SJCRH30 (cell line): Measurements from ENCODE around the gene STAB1. TPM values are rescaled to one million over a fixed set of nuclear protein-coding genes. Genes with fewer than 3 reads are reported as not detected.

ENCODE experiments used
- DNase-seq, 2 experiments: peaks; one replicate each; pipeline ENCODE4 v3.0.0-alpha.2; 2015 to 2020
- H3K27ac ChIP-seq: fragments of 250-450 bp; sonication (Bioruptor Pico); 2 replicates; pipeline ENCODE4 v1.5.1; 2020; ENCODE audit warnings: mild to moderate bottlenecking, moderate library complexity
- H3K27me3 ChIP-seq: fragments of 250-450 bp; sonication (Bioruptor Pico); 2 replicates; pipeline ENCODE4 v1.5.1; 2020; ENCODE audit warnings: mild to moderate bottlenecking, moderate library complexity
- H3K36me3 ChIP-seq: fragments of 250-450 bp; sonication (Bioruptor Pico); 2 replicates; pipeline ENCODE4 v1.5.1; 2020; ENCODE audit warnings: mild to moderate bottlenecking, moderate library complexity
- H3K4me1 ChIP-seq: fragments of 250-450 bp; sonication (Bioruptor Pico); 2 replicates; pipeline ENCODE4 v1.5.1; 2020; ENCODE audit warnings: mild to moderate bottlenecking, moderate library complexity
- H3K4me3 ChIP-seq: fragments of 250-450 bp; sonication (Bioruptor Pico); 2 replicates; pipeline ENCODE4 v1.5.1; 2020; ENCODE audit warnings: mild to moderate bottlenecking, moderate library complexity
- H3K9me3 ChIP-seq: fragments of 250-450 bp; sonication (Bioruptor Pico); replicated peaks from 2 replicates; pipeline ENCODE4 v1.5.1; 2020; ENCODE audit warnings: mild to moderate bottlenecking, moderate library complexity
- total RNA-seq: library from RNA; depleted of rRNA; stranded (reverse); fragments of >200 nt; shearing (Covaris generic); gene quantifications from 2 replicates; pipeline ENCODE4 v1.2.3, GENCODE V29; 2014

STAB1 gene
- total RNA-seq, 1 experiment from 2014 or later = not detected

DNA sequence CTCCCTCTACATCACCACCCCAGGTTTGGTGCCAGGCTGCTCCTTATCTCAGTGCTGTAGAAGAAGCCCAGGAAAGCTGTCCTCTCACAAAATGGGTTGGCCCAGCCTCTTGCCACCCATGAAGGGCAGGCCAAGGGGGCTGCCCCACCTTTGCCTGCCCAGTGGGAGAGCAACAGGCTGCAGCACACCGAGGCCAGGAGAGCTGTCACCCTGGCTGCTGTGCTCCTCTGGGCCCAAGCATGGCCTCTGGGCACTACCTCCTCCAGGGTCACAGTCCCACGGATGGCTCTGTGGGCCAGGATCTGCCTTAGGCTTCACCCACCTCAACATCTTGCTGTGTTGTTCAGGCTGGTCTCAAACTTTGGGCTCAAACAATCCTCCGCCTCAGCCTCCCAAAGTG is 6.4 kb upstream of the STAB1 start:
- DNase-seq = no peak
- Histone ChIP-seq H3K36me3 (peaks cover 27% of the 10 kb centered on the region), H3K4me1 (no peaks in the 10 kb centered on the region; the same call in 1 of the 2 replicates), H3K9me3 (no peaks in the 10 kb centered on the region), H3K4me3 (no peak overlapping the region), H3K27me3 (no peaks in the 10 kb centered on the region), H3K27ac (no peak overlapping the region)

DNA sequence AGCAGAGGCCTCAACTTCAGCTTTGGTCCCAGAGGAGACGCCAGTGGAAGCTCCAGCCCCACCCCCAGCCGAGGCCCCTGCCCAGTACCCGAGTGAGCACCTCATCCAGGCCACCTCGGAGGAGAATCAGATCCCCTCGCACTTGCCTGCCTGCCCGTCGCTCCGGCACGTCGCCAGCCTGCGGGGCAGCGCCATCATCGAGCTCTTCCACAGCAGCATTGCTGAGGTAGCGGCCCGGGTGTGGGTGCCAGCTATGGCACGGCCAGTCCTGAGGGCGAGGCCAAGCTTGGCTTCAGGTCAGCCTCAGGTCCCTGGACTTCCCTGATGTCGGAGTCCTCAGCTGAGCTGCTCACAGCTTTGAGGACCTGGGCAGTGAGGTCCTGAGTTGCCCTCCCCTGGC is 5.7 kb upstream of the STAB1 start:
- Histone ChIP-seq H3K9me3 (no peaks in the 10 kb centered on the region), H3K27me3 (no peaks in the 10 kb centered on the region), H3K4me3 (no peak overlapping the region), H3K36me3 (peaks cover 27% of the 10 kb centered on the region), H3K4me1 (no peaks in the 10 kb centered on the region), H3K27ac (no peak overlapping the region)
- DNase-seq = no peak

DNA sequence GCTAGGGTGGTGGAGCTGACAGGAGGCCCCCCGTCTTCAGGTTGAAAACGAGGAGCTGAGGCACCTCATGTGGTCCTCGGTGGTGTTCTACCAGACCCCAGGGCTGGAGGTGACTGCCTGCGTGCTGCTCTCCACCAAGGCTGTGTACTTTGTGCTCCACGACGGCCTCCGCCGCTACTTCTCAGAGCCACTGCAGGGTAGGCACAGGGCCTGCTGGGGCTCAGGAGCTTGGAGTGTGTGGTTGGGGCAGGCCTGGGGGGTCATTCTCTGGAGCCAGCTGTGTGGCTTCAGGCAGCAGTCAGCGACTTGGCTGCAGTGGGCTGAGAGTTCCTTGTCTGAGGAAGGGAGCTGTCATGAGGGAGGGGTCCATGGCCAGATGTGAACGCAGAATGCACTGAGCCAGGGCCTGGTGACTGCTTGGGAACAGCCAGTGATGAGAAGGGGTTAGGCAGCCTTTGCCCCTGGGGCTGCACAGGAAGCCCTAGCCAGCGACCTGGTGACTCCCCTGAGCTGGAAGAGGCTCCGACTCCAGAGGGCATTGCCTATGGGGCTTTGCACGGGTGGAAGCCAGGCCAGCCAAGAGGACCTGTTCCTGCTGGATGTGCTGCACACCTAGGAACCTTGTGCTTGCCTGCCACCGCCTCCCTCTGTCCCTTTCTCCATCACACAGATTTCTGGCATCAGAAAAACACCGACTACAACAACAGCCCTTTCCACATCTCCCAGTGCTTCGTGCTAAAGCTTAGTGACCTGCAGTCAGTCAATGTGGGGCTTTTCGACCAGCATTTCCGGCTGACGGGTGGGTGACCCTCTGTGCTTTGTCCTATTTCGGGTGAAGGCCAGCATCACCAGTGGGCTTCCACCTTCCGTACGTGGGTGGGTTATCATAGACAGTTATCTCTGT is 4.9 kb upstream of the STAB1 start:
- no peaks in the 10 kb centered on the region for H3K4me1 ChIP-seq
- H3K27ac ChIP-seq = no peak overlapping the region
- no peak for DNase-seq
- peaks cover 27% of the 10 kb centered on the region for H3K36me3 ChIP-seq
- no peaks in the 10 kb centered on the region for H3K9me3 ChIP-seq
- H3K4me3 ChIP-seq = no peak overlapping the region
- no peaks in the 10 kb centered on the region for H3K27me3 ChIP-seq

DNA sequence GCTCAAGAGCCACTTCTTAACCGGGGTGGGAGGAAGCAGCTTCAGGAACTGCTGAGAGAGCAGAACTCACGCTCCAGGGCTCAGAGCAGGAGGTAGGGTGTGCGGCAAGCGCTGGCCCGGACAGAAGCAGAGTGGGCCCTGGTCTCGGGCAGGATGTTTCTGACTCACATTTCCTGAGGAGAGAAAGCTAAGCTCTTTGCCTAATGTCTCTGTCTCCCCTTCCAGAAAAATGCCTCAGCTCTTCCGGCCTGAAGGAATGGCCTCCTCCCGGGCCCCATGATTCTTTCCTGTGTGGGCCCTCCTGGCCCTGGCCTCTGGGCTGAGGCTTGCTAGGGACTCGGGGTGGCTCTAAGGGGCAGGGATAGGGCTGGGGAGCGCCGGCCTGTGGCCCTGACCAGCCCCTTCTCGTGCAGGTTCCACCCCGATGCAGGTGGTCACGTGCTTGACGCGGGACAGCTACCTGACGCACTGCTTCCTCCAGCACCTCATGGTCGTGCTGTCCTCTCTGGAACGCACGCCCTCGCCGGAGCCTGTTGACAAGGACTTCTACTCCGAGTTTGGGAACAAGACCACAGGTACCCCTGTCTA is 4.1 kb upstream of the STAB1 start:
- no peak overlapping the region for H3K27ac ChIP-seq
- H3K36me3 ChIP-seq = peaks cover 22% of the 10 kb centered on the region
- DNase-seq = no peak
- no peaks in the 10 kb centered on the region for H3K27me3 ChIP-seq
- H3K9me3 ChIP-seq = no peaks in the 10 kb centered on the region
- H3K4me1 ChIP-seq = no peaks in the 10 kb centered on the region
- no peak overlapping the region for H3K4me3 ChIP-seq

DNA sequence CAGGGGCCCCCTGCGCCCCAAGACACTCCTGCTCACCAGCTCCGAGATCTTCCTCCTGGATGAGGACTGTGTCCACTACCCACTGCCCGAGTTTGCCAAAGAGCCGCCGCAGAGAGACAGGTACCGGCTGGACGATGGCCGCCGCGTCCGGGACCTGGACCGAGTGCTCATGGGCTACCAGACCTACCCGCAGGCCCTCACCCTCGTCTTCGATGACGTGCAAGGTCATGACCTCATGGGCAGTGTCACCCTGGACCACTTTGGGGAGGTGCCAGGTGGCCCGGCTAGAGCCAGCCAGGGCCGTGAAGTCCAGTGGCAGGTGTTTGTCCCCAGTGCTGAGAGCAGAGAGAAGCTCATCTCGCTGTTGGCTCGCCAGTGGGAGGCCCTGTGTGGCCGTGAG is 3.1 kb upstream of the STAB1 start:
- H3K36me3 ChIP-seq = peaks cover 20% of the 10 kb centered on the region
- no peak overlapping the region for H3K27ac ChIP-seq
- H3K4me1 ChIP-seq = no peaks in the 10 kb centered on the region

DNA sequence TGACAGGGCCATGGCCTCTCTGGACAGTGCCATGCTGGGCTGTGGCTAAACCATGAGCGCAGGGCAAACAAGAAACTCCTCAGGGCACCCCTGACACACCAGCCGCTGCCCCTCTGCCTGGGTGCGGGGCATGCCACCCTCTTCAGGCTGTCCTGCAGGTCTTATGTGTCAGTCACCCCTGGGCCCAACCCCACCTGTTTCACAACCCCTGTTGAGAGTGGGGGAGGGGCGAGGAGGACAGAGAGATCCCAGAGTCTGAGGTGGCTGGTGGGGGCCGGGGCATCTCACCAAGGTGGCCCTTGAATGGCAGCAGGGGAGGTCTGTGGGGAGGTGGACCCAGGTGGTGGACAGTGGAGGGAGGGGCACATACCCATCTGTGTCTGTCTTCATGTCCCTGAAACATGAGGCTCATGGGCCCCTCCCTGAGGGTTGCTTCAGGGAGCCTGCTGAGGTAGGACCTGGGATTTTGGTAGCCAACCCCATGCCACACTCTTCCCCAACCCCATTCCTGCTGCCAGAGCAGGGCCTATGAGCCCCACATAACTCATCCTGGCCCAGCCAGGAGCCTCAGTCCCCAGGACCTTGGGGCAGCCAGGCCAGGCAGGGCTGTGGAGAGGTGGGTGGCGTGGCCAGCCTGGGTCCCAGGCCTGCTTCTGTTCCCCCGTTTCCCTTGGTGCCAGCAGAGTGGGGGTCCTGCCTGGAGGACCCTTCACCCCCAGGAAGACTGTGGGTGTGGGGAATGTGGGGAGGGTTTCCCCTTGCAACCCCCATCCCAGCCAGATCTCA is 1.7 kb upstream of the STAB1 start:
- Histone ChIP-seq H3K27me3 (no peaks in the 10 kb centered on the region), H3K27ac (no peak overlapping the region), H3K9me3 (no peaks in the 10 kb centered on the region), H3K36me3 (peaks cover 18% of the 10 kb centered on the region), H3K4me1 (no peaks in the 10 kb centered on the region), H3K4me3 (no peak overlapping the region)
- DNase-seq = no peak

More for the DNA sequence above, 3.1 kb upstream of the STAB1 start:
- H3K9me3 ChIP-seq = no peaks in the 10 kb centered on the region
- H3K27me3 ChIP-seq = no peaks in the 10 kb centered on the region
- H3K4me3 ChIP-seq = no peak overlapping the region
- DNase-seq = no peak

DNA sequence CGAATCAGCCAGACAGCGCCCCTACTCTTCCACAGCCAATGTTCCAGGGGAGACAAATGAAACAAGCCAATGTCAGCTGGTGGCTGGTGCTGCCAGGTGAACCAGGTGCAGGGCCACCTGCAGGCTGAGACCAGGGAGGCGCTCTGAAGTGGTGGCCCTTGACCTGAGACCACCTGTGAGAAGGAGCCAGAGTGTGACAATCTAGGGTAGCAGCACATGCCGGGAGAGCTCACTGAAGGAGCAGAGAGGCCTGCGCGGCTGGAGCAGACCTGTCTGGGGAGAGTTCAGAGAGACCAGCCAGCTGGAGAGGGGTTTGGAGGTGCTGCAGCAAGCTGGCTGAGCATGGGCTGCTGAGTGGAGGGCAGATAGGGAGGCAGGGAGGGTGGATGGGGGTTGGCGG is 693 bp upstream of the STAB1 start:
- Histone ChIP-seq H3K4me3 (no peak overlapping the region), H3K27ac (no peak overlapping the region), H3K4me1 (no peaks in the 10 kb centered on the region), H3K36me3 (peaks cover 13% of the 10 kb centered on the region), H3K27me3 (no peaks in the 10 kb centered on the region), H3K9me3 (no peaks in the 10 kb centered on the region)
- no peak for DNase-seq

DNA sequence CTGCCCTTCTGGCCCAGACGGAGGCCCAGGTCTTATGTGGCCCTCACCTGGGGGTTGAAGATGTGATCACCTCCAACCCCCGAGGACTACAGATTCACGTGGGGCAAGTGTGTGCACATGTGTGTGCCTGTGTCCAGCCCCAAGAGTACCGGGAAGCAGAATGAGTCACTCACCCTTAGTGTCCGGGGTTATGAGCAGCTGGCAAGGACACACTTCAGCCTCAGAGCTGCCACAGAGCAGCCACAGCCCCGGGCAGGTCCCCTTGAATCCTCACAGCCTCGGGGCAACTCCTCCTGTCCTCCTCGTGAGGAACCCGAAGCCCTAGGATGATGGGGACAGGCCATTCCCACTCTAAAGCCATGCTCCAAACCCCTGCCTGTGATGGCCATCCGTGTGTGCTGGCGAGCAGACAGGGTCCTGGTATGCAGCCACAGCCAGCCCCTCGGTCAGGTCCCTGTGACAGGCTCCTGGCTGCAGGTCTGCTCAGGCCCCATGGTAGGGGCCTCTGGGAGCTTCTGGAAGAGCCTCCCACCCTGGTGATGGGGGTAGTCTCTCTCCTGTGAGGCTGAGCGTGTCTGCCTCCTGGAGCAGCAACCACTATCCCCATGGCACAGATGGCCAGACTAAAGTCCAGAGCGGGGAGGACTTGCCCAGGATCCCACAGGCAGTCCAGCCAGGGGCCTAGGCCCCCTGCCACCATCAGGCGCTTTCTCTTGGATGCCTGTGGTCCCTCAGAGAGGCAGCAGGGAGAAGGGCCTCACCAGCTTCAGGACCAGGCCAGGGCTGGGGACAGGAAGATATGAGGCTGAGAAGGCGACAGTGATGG is 852 bp downstream of the STAB1 start:
- H3K4me3 ChIP-seq = no peak overlapping the region
- DNase-seq = peak; percentile 44 to 57
- peaks cover 8% of the 10 kb centered on the region; the same call in 1 of the 2 replicates for H3K36me3 ChIP-seq
- no peak overlapping the region for H3K27ac ChIP-seq
- H3K27me3 ChIP-seq = no peaks in the 10 kb centered on the region
- H3K4me1 ChIP-seq = no peaks in the 10 kb centered on the region
- no peaks in the 10 kb centered on the region for H3K9me3 ChIP-seq

DNA sequence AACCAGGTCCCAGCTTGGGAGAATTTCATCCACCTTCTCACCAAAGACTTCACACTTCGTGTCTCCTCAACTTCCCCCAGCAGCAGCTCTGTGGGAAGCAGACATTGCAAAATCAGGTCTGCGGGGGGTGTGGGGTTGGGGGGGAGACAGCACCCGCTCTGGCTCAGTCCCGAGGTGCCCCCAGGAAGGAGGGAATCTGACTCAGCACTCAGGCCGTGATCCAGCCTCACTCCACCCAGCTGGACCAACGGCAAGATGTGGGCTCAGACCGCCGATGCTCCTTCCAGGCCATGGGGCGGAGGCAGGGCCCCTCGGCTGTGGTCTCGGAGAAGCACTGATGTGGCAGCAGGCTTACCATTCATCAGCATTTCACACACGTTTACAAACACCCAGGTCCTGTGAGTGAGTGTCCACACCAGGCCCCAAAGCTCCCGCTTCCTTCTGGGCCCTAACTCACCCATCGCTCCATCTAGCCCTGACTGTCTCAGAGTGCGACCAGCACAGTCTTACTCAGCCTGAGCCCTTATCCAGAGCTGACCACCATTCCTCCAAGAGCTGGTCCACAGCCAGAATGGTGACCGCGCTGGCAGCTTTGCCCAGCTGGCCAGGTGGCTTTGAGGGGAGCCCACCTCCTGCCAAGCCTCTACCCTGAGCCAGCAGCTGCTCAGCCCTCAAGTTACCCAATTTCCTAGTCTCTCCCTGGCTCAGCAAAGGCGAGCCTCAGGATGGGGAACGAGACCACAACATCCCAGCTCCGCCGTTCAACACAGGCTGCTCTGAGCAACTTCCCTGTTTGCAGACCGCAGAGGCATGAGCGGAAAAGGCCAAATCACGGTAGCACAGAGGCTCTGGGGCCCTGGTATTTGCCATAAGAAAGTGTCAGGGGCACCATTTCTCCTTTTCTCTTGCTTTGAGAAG is 3.3 kb downstream of the STAB1 start:
- Histone ChIP-seq H3K4me3 (no peak overlapping the region), H3K27ac (no peak overlapping the region), H3K27me3 (no peaks in the 10 kb centered on the region; the same call in 1 of the 2 replicates), H3K9me3 (no peaks in the 10 kb centered on the region), H3K4me1 (no peaks in the 10 kb centered on the region), H3K36me3 (no peaks in the 10 kb centered on the region)
- DNase-seq = peak in 1 of 2 experiments; percentile 33

DNA sequence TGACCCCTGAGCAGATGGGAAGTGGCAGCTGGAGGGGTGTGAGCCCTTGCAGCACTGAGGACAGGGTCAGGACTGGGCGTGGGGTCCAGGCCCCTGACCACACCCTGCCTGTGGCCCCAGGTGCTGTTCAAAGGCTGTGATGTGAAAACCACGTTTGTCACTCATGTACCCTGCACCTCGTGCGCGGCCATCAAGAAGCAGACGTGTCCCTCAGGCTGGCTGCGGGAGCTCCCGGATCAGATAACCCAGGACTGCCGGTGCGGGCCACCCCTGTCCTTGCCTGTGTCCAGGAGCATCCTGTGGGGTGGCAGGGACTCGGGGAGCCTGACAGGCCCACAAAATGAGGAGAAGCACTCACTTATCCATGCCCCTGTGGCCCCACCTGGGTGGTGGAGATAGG is 5.9 kb downstream of the STAB1 start:
- peaks cover under 1% of the 10 kb centered on the region; the same call in 1 of the 2 replicates for H3K4me1 ChIP-seq
- H3K27me3 ChIP-seq = no peaks in the 10 kb centered on the region; the same call in none of the 2 replicates
- H3K4me3 ChIP-seq = no peak overlapping the region
- no peaks in the 10 kb centered on the region for H3K36me3 ChIP-seq
- H3K27ac ChIP-seq = no peak overlapping the region
- no peaks in the 10 kb centered on the region for H3K9me3 ChIP-seq
- DNase-seq = no peak

DNA sequence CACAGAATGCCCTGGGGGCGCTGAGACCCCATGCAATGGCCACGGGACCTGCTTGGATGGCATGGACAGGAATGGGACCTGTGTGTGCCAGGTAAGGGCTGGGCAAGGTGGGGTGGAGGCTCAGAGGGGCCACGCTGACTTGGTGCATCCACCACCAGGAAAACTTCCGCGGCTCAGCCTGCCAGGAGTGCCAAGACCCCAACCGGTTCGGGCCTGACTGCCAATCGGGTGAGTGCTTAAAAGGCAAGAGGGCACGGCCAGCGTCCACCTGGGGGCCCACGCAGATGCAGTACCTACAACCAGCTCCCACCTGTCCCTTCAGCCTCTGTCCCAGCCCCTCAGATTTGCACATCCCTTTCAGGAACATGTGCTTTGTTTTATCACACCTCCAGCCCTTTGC is 6.9 kb downstream of the STAB1 start:
- Histone ChIP-seq H3K9me3 (no peaks in the 10 kb centered on the region), H3K4me1 (peaks cover 10% of the 10 kb centered on the region), H3K27me3 (no peaks in the 10 kb centered on the region; the same call in none of the 2 replicates), H3K27ac (no peak overlapping the region), H3K4me3 (no peak overlapping the region), H3K36me3 (no peaks in the 10 kb centered on the region)
- no peak for DNase-seq

DNA sequence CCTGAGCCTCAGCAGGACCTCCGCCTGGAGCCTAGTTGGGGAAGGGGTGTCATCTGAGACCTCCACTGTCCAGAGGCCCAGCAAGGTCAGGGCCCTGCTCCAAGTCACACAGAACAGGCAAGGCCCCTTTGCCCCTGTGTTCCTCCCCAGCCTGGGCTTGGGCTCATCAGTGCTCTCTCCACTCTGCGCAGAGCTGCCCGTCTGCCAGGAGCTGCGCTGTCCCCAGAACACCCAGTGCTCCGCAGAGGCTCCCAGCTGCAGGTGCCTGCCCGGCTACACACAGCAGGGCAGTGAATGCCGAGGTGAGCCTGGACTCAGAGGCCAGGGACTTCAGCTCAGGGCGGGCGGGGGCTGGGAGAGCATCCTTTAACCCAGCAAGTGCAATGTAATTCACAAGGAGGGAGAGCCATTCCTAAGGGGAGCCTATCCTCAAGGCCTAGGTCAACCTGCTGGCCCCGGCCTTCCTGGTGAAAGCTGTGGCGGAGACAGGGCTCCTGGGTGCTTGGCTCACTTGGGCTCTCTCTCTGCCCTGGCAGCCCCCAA is 7.7 kb downstream of the STAB1 start:
- Histone ChIP-seq H3K4me3 (no peak overlapping the region), H3K9me3 (no peaks in the 10 kb centered on the region), H3K27me3 (no peaks in the 10 kb centered on the region; the same call in none of the 2 replicates), H3K27ac (no peak overlapping the region), H3K36me3 (no peaks in the 10 kb centered on the region), H3K4me1 (peaks cover 12% of the 10 kb centered on the region)
- DNase-seq = no peak

DNA sequence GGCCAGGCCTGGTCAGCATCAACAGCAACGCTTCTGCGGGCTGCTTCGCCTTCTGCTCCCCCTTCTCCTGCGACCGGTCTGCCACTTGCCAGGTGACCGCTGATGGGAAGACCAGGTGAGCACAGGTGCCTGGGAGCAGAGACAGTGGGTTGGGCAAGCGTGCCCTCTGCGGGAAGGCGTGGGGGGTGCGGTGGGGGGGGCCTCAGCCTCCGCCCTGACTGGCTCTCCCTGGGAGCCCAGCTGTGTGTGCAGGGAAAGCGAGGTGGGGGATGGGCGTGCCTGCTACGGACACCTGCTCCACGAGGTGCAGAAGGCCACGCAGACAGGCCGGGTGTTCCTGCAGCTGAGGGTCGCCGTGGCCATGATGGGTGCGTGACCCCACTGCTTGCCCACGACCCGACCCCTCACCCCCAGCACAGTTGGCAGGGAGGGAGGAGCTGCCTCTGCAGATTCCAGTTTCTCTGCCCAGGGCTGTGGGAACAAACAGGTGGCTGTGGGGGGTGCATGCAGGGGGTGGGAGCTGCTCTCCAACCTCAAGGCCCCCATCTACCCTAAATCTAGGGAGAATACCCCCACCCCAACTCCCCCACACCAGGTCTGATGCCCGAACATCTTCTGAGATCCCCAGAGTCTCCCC is 8.8 kb downstream of the STAB1 start:
- H3K27me3 ChIP-seq = no peaks in the 10 kb centered on the region; the same call in none of the 2 replicates
- no peak overlapping the region for H3K27ac ChIP-seq
- H3K36me3 ChIP-seq = no peaks in the 10 kb centered on the region
- no peaks in the 10 kb centered on the region for H3K9me3 ChIP-seq
- H3K4me1 ChIP-seq = peaks cover 12% of the 10 kb centered on the region
- DNase-seq = no peak
- H3K4me3 ChIP-seq = no peak overlapping the region
